Activated T-cell treated with anti-CD3 and anti-CD28 coated beads, Interleukin-2, amount 50 U/mL, for 48 hours (primary cell): ENCODE results near the gene KLHL21.

Source experiments
- DNase-seq, 2 experiments: peaks; one replicate each; pipeline ENCODE4 v3.0.0-alpha.2; 2020

KLHL21 gene

DNA sequence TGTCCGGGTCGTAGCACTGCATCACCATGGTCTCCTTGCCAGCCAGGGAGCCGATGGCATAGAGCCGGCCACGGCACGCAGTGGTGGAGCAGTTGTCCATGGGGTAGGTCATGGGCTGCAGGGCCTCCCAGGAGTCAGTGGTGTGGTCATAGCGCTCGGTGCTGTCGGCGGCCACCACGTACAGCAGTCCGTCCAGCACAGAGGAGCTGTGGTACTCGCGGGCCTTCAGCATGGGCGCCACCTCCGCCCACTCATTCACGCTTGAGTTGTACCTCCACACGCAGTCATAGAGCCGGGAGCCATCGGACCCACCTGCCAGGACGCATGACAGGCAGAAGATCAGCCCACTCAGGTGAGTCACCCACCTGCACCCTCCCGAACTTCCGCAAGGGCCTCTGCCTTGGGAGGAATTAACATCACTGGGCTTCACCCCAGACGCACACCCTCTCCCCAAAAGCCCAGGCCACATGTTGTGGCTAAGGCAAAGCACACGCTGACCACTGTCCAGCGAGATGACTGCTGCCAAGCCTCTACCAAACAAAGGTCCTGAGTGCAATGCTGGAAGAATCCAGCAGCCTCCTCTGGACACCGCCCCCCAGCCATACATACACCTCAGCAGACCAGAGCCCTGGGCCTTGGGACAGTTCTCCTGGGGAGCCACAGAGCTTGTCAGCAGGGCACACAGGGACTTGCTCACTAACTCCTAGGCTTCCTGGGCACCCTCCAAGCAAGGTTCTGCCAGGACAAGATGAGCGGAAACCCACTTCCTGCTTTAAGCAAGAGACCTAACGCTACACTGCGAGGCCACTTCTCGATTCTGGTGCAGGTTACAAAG is 3.3 kb downstream of the KLHL21 start:
- DNase-seq = peak; percentile 64 to 73

- no peak for DNase-seq
Observed at GRCh38 chr1:6597777-6598131, 4.9 kb downstream of the KLHL21 start.

GRCh38 chr1:6596886-6597776 is 5.5 kb downstream of the KLHL21 start:
- DNase-seq = no peak

- no peak for DNase-seq
Observed at GRCh38 chr1:6596351-6596750, 6.3 kb downstream of the KLHL21 start.

DNA sequence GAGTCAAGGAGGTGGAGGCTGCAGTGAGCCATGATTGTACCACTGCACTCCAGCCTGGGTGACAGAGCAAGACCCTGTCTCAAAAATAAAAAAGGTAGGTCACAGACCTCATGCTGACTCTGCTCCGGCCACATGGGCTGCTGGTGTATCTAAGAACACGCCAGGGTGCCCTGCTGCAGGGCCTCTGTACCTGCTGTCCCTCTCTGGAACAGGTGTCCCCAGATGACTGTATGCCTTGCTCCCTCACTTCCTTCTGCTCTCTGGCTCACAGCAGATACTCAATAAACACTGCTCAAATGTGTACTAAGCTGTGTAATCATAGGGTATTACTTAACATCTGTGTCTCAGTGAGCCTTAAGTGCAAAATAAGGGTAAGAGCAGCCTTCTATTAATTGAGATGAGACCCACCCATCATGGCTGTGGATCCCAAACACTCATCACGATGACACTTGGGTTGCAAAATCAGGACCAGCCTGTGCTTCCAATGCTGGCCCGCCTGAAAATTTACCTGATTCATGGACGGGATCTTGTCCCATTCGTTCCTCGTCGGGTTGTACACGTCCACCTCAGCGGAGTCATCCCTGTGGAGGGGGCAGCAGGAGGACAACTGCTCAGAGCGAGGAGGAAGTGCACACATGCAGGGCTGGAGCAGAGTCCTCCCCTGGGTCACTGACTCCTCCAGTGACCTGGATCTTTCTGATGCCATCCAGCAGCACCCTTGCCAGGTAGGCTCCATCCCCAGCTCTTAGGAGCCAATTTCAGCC is 7.5 kb downstream of the KLHL21 start:
- no peak for DNase-seq

- DNase-seq = no peak
Observed at GRCh38 chr1:6593810-6594209, 8.9 kb downstream of the KLHL21 start.

GRCh38 chr1:6592865-6593593 is 9.6 kb downstream of the KLHL21 start:
- DNase-seq = no peak

- no peak for DNase-seq
Observed at GRCh38 chr1:6592441-6592840, 10.2 kb downstream of the KLHL21 start.

GRCh38 chr1:6591644-6592043 is 11.0 kb downstream of the KLHL21 start:
- no peak for DNase-seq

- DNase-seq = no peak
Observed at GRCh38 chr1:6591222-6591621, 11.4 kb downstream of the KLHL21 start.

DNA sequence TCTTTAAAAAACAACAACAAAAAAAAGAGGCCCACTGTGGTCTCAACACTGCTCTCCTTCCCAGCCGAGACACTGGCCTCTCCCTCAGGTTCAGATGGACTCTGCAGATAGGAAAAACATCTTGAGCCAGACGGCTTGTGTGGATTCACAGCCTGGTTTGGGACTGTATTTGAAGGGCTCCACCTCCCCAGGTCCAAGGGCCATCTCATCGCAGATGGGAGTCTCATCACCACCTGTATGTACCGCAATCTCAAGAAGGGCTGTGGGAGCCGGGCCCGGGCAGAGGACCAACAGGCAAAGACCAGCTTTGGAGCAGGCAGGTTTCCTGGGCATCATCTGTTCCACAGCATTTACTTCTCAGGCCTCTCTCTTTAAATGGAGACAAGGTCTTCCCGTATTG is 12.6 kb downstream of the KLHL21 start:
- DNase-seq = no peak

DNA sequence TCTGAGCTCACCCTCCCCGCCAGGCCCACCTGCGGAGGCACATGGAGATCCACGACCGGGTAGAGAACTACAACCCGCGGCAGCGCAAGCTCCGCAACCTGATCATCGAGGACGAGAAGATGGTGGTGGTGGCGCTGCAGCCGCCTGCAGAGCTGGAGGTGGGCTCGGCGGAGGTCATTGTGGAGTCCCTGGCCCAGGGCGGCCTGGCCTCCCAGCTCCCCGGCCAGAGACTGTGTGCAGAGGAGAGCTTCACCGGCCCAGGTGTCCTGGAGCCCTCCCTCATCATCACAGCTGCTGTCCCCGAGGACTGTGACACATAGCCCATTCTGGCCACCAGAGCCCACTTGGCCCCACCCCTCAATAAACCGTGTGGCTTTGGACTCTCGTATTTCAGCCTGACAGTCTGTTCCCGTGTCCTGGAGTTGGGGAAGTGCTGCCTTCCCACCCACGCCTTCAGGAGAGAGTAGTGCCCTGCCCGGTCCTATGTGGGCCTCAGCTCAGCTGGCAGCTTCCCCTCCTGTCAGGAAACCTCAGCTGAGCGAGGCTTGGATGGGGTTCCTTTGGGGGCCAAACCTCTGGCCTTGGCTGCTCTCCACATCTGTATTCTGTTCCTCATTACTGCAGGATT is 13.7 kb downstream of the KLHL21 start:
- DNase-seq = no peak

GRCh38 chr1:6588128-6588892 is 14.4 kb downstream of the KLHL21 start:
- no peak for DNase-seq

DNA sequence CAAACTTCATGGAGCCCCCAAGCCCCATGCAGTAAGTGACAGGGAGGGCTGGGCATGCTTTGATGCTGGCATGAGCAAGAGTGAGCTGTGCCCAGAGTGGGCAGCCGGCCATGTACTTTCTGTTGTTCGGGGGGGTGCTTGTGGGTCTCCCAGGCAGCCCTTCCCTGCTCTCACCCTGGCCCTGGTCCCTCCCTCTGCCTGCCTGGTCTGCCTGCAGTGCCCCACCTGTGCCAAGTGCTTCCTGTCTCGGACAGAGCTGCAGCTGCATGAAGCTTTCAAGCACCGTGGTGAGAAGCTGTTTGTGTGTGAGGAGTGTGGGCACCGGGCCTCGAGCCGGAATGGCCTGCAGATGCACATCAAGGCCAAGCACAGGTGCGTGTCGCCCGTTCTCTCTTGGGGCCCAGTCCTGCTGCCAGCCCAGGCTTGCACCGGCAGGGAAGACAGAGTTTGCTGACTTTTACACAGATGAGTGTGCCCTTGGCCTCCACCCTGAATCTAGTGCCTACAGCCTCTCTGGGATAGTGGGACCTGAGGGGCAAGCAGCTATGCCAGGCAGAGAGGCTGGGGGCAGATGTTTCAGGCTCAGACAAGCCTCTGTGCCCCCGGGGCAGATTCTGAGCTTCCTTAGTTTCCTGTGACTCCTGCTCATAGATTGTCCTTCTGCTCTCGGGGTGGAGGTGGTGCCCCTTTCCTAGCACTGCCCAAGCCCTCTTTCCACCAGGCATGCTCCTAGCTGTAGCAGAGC is 15.2 kb downstream of the KLHL21 start:
- no peak for DNase-seq

DNA sequence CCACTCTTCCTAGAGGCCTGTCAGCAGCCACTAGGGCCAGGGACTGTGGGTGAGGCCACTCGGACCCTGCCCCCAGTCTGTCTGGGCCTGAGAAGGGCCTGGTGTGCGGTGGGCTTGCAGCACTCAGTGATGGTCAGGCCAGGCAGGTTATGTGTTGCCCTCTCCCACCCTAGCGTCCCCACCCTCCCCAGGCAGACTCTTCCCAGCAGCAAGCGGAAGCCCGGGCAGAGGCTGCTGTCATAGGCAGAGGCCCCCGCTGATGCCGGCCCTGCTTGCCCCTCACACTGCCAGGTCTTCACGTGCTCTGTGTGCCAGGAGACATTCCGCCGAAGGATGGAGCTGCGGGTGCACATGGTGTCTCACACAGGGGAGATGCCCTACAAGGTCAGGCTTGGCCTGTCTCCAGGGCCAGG is 16.3 kb downstream of the KLHL21 start:
- no peak for DNase-seq

- no peak for DNase-seq
Observed at GRCh38 chr1:6585841-6586240, 16.8 kb downstream of the KLHL21 start.

DNA sequence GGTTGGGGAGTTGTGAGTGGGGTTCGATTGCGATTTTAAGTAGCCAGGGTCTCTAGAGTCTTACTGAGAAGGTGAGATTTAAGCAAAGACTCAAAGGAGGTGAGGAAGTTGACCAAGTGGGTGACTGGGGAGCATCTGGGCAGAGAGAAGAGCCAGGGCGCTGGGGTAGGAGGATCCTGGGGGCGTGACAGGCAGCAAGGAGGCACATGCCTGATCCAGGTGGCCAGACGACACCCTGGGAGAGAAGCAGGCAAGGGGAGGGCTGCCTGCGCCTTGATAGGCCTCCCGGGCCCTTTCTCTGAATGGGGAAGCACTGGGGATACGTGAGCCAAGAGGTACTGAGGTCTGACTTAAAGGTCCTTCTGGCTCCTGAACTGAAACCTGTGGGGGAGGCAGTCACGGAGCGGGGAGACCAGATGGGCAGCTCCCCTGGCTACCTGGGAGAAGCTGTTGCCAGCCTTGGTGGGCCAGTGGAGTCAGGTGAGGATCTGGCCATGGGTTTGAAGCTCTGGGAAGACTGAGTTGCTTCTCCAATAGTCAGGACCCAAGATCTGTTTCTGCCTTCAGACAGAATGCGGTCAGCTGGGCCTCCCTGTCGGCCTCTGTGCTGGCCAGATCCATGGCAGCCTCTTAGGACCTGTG is 17.5 kb downstream of the KLHL21 start:
- DNase-seq = no peak

DNA sequence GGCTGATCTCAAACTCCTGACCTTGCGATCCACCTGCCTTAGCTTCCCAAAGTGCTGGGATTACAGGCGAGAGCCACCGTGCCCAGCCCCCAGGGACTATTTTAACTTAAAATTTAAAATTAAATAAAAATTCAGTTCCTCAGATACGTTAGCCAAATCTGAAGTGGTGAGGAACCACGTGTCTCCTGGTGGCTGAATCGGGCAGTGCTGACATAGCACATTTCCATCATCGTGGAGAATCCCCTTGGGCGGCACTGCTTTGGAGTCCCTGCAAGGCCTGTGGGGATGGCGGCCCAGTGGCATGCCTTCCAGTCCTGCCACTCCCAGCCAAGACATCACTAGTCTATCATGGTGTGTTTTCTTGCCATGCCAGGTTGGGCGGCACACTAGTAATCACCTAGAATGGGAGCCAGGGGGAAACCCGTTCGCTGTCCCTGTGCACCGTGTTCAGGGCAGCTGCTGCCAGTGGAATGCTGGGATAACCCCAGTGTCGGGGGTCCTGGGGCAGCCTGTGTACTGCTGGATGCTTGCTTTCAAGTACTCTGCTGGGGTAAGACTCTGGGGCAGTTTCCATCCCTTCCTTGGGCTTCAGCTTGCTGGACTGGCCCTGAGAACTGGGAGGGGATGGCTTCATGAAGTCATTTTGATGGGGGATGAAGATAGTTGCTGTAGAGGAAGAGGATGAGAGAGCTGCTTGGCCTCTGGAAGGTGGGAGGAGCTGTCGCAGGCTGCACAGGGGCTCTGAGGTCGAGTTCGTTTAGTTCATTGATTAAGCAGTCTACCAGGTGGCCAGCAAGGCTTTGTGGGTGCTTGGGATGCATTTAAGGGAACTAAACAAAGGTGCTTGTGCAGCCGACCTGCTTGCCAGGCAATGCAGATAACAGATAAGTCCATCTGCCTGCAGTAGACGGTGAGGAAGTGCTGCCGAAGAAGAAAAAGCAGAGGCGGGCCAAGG is 18.3 kb downstream of the KLHL21 start:
- DNase-seq = no peak

GRCh38 chr1:6582370-6582769 is 20.3 kb downstream of the KLHL21 start:
- no peak for DNase-seq
